Psoas muscle (tissue), 8 donors: Measurements from ENCODE around the gene NR2F1-AS1. TPM values are rescaled to one million over a fixed set of nuclear protein-coding genes. Genes with fewer than 3 reads are reported as not detected.

Experiments
- ATAC-seq, 4 donors: fragments of 200-7000 bp; cut with Tn5 transposase; one replicate each; pipeline ENCODE4 v1.9.1; 2020; ENCODE audit warnings: moderate library complexity in 3 of 4, mild to moderate bottlenecking in 2 of 4
- DNase-seq, 2 donors: peaks; one replicate each; pipeline ENCODE4 v3.0.0-alpha.2; 2020
- H3K27ac ChIP-seq: fragments of 200-600 bp; one replicate; pipeline ENCODE4 v1.8.0; 2022
- H3K27me3 ChIP-seq, 3 donors: fragments of 200-600 bp in 1 of 3; one replicate each; pipeline versions ENCODE4 v1.6.1 to v1.8.0; 2013 to 2022; ENCODE audit warnings: low read length in 2 of 3, mild to moderate bottlenecking in 2 of 3, moderate library complexity in 1 of 3; ENCODE audit not compliant: insufficient read depth in 3 of 3
- H3K36me3 ChIP-seq, 2 donors: fragments of 200-600 bp in 1 of 2; one replicate each; pipeline versions ENCODE4 v1.6.1 to v1.8.0; 2013 to 2022; ENCODE audit warnings: low read depth in 1 of 2, mild to moderate bottlenecking in 1 of 2, moderate library complexity in 1 of 2; ENCODE audit not compliant: insufficient read depth in 1 of 2
- H3K4me1 ChIP-seq: fragments of 200-600 bp; one replicate; pipeline ENCODE4 v1.8.0; 2022
- H3K4me3 ChIP-seq: fragments of 200-600 bp; one replicate; pipeline ENCODE4 v1.8.0; 2022; ENCODE audit warnings: mild to moderate bottlenecking
- H3K9me3 ChIP-seq: fragments of 200-600 bp; one replicate; pipeline ENCODE4 v1.8.0; 2022
- WGBS, 3 donors: extraction: QIAGEN DNeasy Blood & Tissue Kit; methylation state at CpG; one replicate each; pipeline versions ENCODE4 v1.1.6 to v1.1.7; 2013; 5-methylcytosine and 5-hydroxymethylcytosine counted together
- intact Hi-C, 2 donors: fragments of 100-400 bp; cut with DNase I; formaldehyde crosslinking; loops; one replicate each; pipeline versions ENCODE4 v1.11.0 to v1.14.2; 2022
- polyA plus RNA-seq, 3 donors: library from polyadenylated mRNA; stranded (reverse); fragments of 200-250 nt; gene quantifications; one replicate each; pipeline ENCODE4 v1.2.3, GENCODE V29; 2013
- total RNA-seq, 4 donors: library from RNA; stranded (reverse); fragmentation: NEBNext Ultra II Directional in 2 of 4; extraction: Animal tissue kit (Norgen Biotek cat#: 25700) in 2 of 4; gene quantifications; one replicate each; pipeline versions ENCODE4 v1.2.1 to v1.2.4, GENCODE V29; 2021 to 2023
- TF ChIP-seq, protein P1 (sequence below): fragments of 200-600 bp; IDR thresholded peaks from one replicate; pipeline ENCODE4 v1.8.0; 2022; ENCODE audit warnings: antibody characterized with exemption
- donor health status: healthy with polysubstance abuse.
- donor health status: DM: no; HTN: no; CAD: no; lungs with moderate emphysema.
- donor health status: Bipolar disorder and iron deficiency.
- donor health status: healthy.
- donor health status: DM: yes; HTN: yes; CAD: no.
- donor health status: DM: no; HTN: no; CAD: no.
- donor health status: DM: no; HTN: no; CAD: no.
- donor health status: DM: yes; HTN: yes; CAD: no.

NR2F1-AS1 gene
- total and polyA plus RNA-seq, 7 donors, result 0.13 to 1.5 (median 0.42) TPM

DNA sequence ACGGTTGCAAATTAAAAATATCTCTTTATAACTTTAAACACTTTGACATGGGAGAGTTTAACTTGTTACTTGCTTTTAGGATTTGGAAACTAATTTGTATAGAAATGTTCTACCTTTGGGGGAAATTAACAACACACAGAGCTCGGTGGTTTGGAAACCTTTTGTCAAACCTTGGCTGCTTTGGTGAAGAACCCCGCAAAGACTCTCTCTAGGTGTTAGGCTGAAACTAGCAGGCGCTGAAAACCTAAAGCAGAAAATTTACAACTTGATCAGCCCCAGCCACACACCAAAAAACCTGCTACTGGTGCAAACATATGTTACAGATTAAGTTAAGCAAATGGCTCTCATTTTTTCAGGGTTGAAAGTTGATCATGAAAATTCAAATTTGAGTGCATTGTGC, 27.8 kb upstream of the NR2F1-AS1 start:
- DNase-seq, result no peak
- no peaks in the 10 kb centered on the region for H3K36me3 ChIP-seq
- no peak overlapping the region for H3K27ac ChIP-seq
- no peak overlapping the region for H3K4me3 ChIP-seq
- H3K27me3 ChIP-seq, result peaks cover 14 to 97% (median 23%) of the 10 kb centered on the region in 3 donors
- 13 to 28% (median 23%) methylated on average over 4 of the region's 4 CpGs for WGBS, 3 donors
- intact Hi-C loops, result loop anchor here in 1 of 2 donors (5.0 kb wide), 1 partner anchor 193 kb away; no protein-coding TSS in a partner anchor
- H3K9me3 ChIP-seq, result no peaks in the 10 kb centered on the region
- peaks cover 12% of the 10 kb centered on the region for H3K4me1 ChIP-seq
- TF ChIP-seq, protein P1, sequence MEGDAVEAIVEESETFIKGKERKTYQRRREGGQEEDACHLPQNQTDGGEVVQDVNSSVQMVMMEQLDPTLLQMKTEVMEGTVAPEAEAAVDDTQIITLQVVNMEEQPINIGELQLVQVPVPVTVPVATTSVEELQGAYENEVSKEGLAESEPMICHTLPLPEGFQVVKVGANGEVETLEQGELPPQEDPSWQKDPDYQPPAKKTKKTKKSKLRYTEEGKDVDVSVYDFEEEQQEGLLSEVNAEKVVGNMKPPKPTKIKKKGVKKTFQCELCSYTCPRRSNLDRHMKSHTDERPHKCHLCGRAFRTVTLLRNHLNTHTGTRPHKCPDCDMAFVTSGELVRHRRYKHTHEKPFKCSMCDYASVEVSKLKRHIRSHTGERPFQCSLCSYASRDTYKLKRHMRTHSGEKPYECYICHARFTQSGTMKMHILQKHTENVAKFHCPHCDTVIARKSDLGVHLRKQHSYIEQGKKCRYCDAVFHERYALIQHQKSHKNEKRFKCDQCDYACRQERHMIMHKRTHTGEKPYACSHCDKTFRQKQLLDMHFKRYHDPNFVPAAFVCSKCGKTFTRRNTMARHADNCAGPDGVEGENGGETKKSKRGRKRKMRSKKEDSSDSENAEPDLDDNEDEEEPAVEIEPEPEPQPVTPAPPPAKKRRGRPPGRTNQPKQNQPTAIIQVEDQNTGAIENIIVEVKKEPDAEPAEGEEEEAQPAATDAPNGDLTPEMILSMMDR, result no peak
- ATAC-seq, result no peak

DNA sequence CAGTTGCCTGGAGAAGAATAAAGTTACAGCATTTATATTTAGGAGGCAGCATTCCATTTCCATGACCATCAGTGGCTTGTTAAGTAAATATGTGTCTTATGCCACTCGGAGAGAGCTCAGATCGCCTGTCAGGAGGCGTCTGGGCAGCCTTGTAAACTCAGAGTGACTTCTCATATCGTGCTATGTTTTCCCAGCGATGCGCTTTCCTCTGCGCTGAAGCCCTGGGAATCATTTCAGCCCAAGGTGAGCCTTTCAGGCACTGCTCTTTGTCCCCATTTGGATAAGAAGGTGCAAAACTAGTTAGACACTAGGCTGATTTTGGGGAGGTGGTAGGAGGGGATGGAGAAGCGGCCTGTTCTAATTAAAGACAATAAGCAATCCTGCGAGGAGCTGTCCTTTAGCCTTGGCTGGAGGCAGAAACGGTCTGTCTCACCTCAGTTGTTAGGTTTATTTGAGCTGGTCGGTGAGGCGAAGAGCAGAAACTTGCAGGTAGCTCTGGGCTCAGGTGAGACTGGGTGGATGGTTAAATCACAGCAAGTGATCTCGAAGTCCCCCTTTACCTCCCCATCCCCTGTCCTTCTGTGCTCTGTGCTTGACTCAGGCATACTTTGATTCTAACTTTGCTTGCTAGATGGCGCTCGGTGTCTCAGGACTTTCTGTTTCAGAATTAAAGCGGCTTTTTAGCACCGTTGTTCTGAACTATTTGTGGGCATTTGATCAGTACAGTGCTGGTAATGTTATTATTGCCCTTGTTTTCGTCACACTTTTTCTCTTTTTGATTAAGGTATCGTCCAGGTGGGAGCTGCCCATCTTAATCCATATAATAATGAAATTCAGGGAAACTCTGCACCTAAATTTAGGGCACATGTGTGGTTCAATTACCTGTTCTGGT, 26.6 kb upstream of the NR2F1-AS1 start:
- no peak overlapping the region for H3K27ac ChIP-seq
- peaks cover 9% of the 10 kb centered on the region for H3K4me1 ChIP-seq
- intact Hi-C loops, result loop anchor here in 1 of 2 donors (5.0 kb wide), 1 partner anchor 195 kb away; no protein-coding TSS in a partner anchor
- ATAC-seq, result peak in 3 of 4 donors; percentile 64 to 81 (median 74)
- H3K36me3 ChIP-seq, result no peaks in the 10 kb centered on the region
- peak overlapping the region; percentile 37 for H3K4me3 ChIP-seq
- H3K9me3 ChIP-seq, result no peaks in the 10 kb centered on the region
- TF ChIP-seq, protein P1, result peak; percentile 42
- 10 to 12% (median 12%) methylated on average over 19 of the region's 19 CpGs for WGBS, 3 donors
- no peak for DNase-seq
- peaks cover 7 to 97% (median 26%) of the 10 kb centered on the region in 3 donors for H3K27me3 ChIP-seq

DNA sequence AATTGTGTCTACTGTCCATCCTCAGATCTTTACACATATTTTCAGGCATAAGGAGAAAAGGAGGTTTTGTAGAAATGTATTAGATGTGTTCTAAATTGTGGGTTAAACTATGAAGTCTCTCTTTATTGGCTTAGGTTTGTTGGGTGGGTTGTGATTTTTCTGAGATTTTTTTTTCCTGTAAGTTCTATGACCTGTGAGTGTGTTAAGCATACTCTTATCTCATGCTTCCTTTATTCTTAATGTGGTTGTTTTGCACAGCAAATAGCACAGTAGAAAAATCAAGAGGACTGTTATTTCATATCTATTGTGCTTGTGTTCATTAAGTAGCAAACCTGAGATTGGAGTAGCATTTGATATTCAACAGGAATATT, 25.3 kb upstream of the NR2F1-AS1 start:
- no peak for DNase-seq
- no peaks in the 10 kb centered on the region for H3K9me3 ChIP-seq
- peaks cover 3 to 99% (median 26%) of the 10 kb centered on the region in 3 donors for H3K27me3 ChIP-seq
- no peak overlapping the region for H3K4me3 ChIP-seq
- no peak for ATAC-seq
- TF ChIP-seq, protein P1, result no peak
- intact Hi-C loops, result loop anchor here in 1 of 2 donors (5.0 kb wide), 1 partner anchor 196 kb away; no protein-coding TSS in a partner anchor
- no peak overlapping the region for H3K27ac ChIP-seq
- peaks cover 8% of the 10 kb centered on the region for H3K4me1 ChIP-seq
- no peaks in the 10 kb centered on the region for H3K36me3 ChIP-seq

DNA sequence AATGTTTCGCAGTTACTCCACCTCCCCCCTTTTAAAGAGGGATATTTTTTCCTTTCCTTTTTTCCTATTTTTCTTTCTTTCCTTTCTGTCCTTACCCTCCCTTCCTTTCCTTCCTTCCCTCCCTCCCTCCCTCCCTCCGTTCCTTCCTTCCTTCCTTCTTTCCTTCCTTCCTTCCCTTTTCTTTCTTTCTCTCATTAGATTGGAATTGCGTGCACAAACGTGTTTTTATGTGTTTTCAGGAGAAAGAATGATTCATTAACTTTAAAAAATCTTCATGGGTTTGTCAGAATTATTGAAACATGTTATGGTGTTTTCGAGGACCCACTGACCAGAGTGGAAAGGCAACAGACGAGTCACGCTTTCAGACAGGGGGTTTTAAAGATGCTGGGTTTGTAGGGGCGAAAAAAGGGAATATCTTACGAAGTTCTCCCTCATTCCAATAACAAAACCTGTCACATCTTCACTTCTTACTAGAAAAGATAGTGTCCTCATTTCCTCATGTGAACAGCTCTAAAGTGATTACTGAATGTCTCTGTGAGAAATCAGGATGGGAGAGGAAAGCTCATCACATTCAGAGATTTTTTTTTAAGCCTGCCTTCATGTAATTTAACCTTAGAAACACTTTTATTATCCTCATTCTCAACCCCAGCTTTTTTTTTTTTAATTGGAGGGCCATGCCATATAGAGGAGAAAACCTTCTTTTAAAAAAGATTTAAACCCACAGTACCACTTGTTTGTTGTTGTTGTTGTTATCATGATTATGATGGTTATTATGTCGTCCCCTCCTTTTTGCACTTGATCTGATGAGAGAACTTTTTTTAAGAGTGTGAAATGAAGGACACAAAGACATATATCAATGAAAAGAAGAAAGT, 23.9 kb upstream of the NR2F1-AS1 start:
- 40 to 57% (median 52%) methylated on average over 10 of the region's 10 CpGs for WGBS, 3 donors
- Histone ChIP-seq H3K4me1 (peaks cover 8% of the 10 kb centered on the region), H3K9me3 (no peaks in the 10 kb centered on the region), H3K27me3 (peaks cover 3 to 99% (median 20%) of the 10 kb centered on the region in 3 donors), H3K27ac (no peak overlapping the region), H3K4me3 (no peak overlapping the region), H3K36me3 (no peaks in the 10 kb centered on the region)
- intact Hi-C loops, result loop anchor here in 1 of 2 donors (5.0 kb wide), 1 partner anchor 197 kb away; no protein-coding TSS in a partner anchor
- no peak for DNase-seq
- TF ChIP-seq, protein P1, result no peak
- no peak for ATAC-seq
